ENCODE data around the gene TMEM178B. TPM values are rescaled to one million over a fixed set of nuclear protein-coding genes. Genes with fewer than 3 reads are reported as not detected.
"Not testable (repeated sequence)": the region's sequence is repeated elsewhere in the genome, so short reads cannot be mapped to it uniquely, and the experiment has no call there.

Gene TMEM178B
- total RNA-seq, 2 experiments from 2014 or later, result 0.06 to 0.21 TPM

GRCh38 chr7:141328290-141328689 lies 254.4 kb downstream of the TMEM178B start:
- H3K9me3 Mint-ChIP-seq, result no peaks in the 10 kb centered on the region
- H3K27me3 Mint-ChIP-seq, result peaks cover 15% of the 10 kb centered on the region
- no peaks in the 10 kb centered on the region for H3K36me3 Mint-ChIP-seq
- no peak for DNase-seq
- no peak overlapping the region for H3K4me3 Mint-ChIP-seq
- no peak overlapping the region for H3K27ac Mint-ChIP-seq
- no peaks in the 10 kb centered on the region for H3K4me1 Mint-ChIP-seq

DNA sequence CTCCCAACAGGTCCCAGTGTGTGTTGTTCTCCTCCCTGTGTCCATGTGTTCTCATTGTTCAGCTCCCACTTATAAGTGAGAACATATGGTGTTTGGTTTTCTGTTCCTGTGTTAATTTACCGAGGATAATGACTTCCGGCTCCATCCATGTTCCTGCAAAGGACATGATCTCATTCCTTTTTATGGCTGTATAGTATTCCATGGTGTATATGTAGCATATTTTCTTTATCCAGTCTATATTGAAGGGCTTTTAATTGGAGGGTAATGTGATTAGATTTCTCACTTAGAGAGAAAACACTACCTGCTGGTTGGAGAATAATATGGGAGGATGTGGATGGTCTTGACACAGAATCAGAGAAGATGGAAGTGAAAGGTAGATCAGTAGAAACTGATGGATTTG lies 256.4 kb downstream of the TMEM178B start:
- not testable (repeated sequence) for H3K36me3 Mint-ChIP-seq, H3K4me3 Mint-ChIP-seq, H3K9me3 Mint-ChIP-seq, DNase-seq, H3K4me1 Mint-ChIP-seq, H3K27ac Mint-ChIP-seq
- H3K27me3 Mint-ChIP-seq, result peaks cover 12% of the 10 kb centered on the region

DNA sequence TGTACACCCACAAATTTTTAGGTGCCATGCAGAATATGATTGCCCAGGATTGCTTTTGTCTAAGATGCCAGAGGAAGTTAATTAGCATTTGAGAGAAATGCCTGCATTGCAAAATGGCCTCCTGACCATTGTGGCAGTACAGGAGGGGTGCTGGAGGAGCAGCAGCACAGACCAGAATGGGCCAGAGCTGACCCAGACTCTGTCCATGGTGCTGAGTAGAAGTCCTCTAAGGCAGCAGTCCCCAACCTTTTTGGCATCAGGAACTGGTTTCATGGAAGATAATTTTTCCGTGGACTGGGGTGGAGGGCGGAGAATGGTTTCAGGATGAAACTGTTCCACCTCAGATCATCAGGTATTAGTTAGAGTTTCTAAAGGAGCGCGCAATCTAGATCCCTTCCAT lies 259.6 kb downstream of the TMEM178B start:
- no peak overlapping the region for H3K4me3 Mint-ChIP-seq
- no peaks in the 10 kb centered on the region for H3K36me3 Mint-ChIP-seq
- peaks cover 7% of the 10 kb centered on the region for H3K27me3 Mint-ChIP-seq
- no peaks in the 10 kb centered on the region for H3K4me1 Mint-ChIP-seq
- no peak for DNase-seq
- H3K27ac Mint-ChIP-seq, result no peak overlapping the region
- H3K9me3 Mint-ChIP-seq, result peaks cover 2% of the 10 kb centered on the region

- peaks cover 2% of the 10 kb centered on the region for H3K9me3 Mint-ChIP-seq
- no peaks in the 10 kb centered on the region for H3K36me3 Mint-ChIP-seq
- H3K27ac Mint-ChIP-seq, result no peak overlapping the region
- H3K27me3 Mint-ChIP-seq, result peaks cover 4% of the 10 kb centered on the region
- no peak for DNase-seq
- H3K4me3 Mint-ChIP-seq, result no peak overlapping the region
- no peaks in the 10 kb centered on the region for H3K4me1 Mint-ChIP-seq
Observed at GRCh38 chr7:141335164-141335563, 261.3 kb downstream of the TMEM178B start.

GRCh38 chr7:141339603-141340002 lies 265.7 kb downstream of the TMEM178B start:
- peaks cover 5% of the 10 kb centered on the region for H3K27me3 Mint-ChIP-seq
- no peak overlapping the region for H3K4me3 Mint-ChIP-seq
- no peak overlapping the region for H3K27ac Mint-ChIP-seq
- no peaks in the 10 kb centered on the region for H3K4me1 Mint-ChIP-seq
- H3K36me3 Mint-ChIP-seq, result no peaks in the 10 kb centered on the region
- no peak for DNase-seq
- peaks cover 2% of the 10 kb centered on the region for H3K9me3 Mint-ChIP-seq

DNA sequence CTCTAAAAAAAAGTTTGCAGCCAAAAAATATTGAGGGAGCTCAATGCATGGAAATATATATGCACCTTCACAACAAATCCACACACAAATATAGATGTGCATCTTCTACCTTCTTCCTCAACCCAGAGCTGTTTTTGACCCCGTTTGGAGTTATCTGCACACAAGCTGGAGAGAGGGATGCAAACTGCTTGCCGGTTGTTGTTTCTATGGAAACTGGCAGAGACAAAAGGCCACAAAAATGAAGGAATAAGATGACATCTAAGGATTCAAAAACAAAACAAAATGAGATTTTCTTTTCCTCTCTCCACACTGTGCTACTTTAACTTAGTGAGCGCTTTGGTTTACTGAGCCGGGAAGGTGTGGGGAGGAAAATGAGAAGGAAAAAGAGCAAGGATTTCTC lies 267.1 kb downstream of the TMEM178B start:
- no peaks in the 10 kb centered on the region for H3K4me1 Mint-ChIP-seq
- H3K4me3 Mint-ChIP-seq, result no peak overlapping the region
- DNase-seq, result no peak
- no peaks in the 10 kb centered on the region for H3K36me3 Mint-ChIP-seq
- H3K27ac Mint-ChIP-seq, result no peak overlapping the region
- peaks cover 2% of the 10 kb centered on the region for H3K9me3 Mint-ChIP-seq
- peaks cover 3% of the 10 kb centered on the region for H3K27me3 Mint-ChIP-seq

GRCh38 chr7:141342621-141343408 lies 269.0 kb downstream of the TMEM178B start:
- Mint-ChIP-seq H3K4me1 (no peaks in the 10 kb centered on the region), H3K27ac (no peak overlapping the region), H3K27me3 (peaks cover 3% of the 10 kb centered on the region), H3K9me3 (no peaks in the 10 kb centered on the region), H3K36me3 (no peaks in the 10 kb centered on the region), H3K4me3 (no peak overlapping the region)
- DNase-seq, result no peak

DNA sequence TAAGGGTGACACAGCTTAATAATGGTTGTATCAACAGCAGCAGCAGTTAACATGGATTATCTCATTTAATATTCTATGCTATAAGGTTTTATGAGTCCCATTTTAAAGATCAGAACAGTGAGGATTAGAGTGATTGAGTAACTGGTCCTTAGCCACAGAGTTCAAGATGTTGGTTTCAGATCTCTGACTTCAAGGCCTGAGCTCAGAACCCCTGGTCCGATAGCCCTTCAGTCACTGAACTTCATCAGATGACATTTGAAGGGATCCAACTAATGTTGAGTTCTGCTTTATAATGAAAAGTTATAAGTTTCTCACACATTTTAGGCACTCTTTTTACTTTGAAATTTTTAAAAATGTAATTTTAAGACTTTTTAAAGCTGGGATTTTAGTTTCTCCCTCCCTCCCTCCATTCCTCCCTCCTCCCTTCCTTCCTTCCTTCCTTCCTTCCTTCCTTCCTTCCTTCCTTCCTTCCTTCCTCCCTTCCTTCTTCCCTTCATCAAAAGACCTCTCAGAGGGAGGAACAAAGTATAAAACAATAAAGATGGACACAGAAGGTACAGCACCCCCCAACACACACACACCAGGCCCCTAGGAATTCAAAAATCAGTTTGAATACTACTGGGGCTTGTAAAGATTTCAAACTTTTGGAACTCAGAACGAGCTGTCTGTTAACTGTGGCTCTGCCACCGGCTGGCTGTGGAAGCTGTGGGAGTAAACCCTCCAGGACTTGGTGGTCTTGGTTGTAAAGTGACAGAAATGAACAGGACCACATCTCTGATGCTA lies 270.5 kb downstream of the TMEM178B start:
- Mint-ChIP-seq H3K9me3 (no peaks in the 10 kb centered on the region), H3K4me3 (no peak overlapping the region), H3K27me3 (peaks cover 3% of the 10 kb centered on the region), H3K36me3 (no peaks in the 10 kb centered on the region), H3K27ac (no peak overlapping the region), H3K4me1 (no peaks in the 10 kb centered on the region)
- no peak for DNase-seq

DNA sequence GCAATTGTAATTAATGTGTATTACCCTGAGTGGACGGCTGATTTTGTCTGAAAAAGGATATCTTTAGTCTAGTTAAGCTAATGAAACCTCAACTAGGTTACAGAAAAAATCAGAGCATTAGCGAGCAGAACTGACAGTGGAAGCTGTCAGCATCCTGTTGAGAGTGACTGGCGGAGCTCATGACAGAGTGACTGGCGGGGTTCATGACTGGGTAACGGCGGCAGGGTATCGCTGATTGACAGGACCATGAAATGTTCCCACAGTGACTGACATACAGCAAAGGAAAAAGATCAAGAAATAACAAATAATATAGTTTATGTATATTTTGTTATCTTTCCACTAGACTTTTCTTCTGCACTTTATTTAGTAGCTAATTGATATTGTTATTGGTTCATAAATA lies 274.9 kb downstream of the TMEM178B start:
- no peak overlapping the region for H3K27ac Mint-ChIP-seq
- H3K4me1 Mint-ChIP-seq, result no peaks in the 10 kb centered on the region
- H3K27me3 Mint-ChIP-seq, result peaks cover 3% of the 10 kb centered on the region
- H3K9me3 Mint-ChIP-seq, result no peaks in the 10 kb centered on the region
- no peak overlapping the region for H3K4me3 Mint-ChIP-seq
- DNase-seq, result no peak
- H3K36me3 Mint-ChIP-seq, result no peaks in the 10 kb centered on the region

DNA sequence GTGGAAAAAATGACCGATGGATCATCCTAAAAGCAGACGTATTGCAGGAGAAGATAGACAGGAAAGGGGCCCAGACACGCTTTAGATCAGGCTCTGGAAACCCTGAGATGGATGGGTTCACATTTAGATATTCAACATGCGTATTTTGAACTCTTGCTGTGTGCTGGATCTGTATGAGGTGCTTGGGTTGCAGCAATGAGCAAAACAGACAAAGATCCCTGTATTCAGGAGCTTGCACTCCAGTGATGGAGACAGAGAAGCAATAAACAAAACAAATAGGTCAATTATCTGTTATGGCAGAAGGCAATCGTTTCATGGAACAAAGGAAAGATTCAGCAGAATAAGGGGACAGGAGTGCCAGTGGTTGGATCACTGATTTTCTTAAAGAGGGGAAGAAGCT lies 275.5 kb downstream of the TMEM178B start:
- Mint-ChIP-seq H3K9me3 (no peaks in the 10 kb centered on the region), H3K4me1 (peaks cover 1% of the 10 kb centered on the region), H3K27me3 (peaks cover 3% of the 10 kb centered on the region), H3K4me3 (no peak overlapping the region), H3K27ac (no peak overlapping the region), H3K36me3 (no peaks in the 10 kb centered on the region)
- no peak for DNase-seq

DNA sequence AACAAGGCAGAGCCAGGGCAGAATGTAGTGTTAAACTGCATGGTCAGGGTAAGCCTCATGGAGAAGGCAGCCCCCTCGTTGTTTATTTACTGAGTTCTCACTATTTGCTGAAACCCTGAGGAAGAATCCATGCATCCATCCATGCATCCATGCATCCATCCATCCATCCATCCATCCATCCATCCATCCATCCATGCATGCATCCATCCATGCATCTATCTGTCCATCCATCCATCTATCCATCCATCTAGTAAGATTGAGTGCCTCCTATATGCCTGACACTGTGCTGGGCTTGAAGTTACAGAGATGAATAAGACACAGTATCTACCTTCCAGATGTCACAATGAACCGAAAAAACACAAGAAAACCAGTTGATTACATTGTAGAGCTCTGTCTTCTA lies 275.9 kb downstream of the TMEM178B start:
- Mint-ChIP-seq H3K4me3 (no peak overlapping the region), H3K27ac (no peak overlapping the region), H3K4me1 (peaks cover 3% of the 10 kb centered on the region), H3K36me3 (no peaks in the 10 kb centered on the region), H3K27me3 (no peaks in the 10 kb centered on the region), H3K9me3 (no peaks in the 10 kb centered on the region)
- no peak for DNase-seq

DNA sequence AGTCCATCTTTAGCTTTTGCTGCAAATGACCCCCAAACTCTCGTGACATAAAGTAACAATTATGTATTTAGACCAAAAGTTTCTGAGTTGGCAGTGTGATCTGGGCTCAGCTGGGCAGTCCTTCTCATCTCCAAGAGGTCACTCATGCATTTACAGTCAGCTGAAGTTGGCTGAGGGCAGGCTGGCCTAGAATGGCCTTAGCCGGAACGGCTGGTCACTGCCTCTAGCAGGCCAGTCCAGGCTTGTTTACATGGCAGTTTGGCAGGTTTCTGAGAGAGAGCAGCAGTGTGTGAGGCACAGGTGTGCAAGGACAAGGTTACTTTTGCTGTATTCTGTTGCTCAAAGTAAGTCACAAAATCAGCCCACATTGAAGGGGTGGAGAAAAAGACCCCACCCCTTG lies 277.3 kb downstream of the TMEM178B start:
- no peaks in the 10 kb centered on the region for H3K36me3 Mint-ChIP-seq
- no peak overlapping the region for H3K27ac Mint-ChIP-seq
- no peak for DNase-seq
- H3K4me1 Mint-ChIP-seq, result peaks cover 3% of the 10 kb centered on the region
- H3K9me3 Mint-ChIP-seq, result no peaks in the 10 kb centered on the region
- no peak overlapping the region for H3K4me3 Mint-ChIP-seq
- H3K27me3 Mint-ChIP-seq, result no peaks in the 10 kb centered on the region

- no peak overlapping the region for H3K4me3 Mint-ChIP-seq
- H3K4me1 Mint-ChIP-seq, result peaks cover 3% of the 10 kb centered on the region
- H3K9me3 Mint-ChIP-seq, result no peaks in the 10 kb centered on the region
- H3K27ac Mint-ChIP-seq, result no peak overlapping the region
- DNase-seq, result no peak
- no peaks in the 10 kb centered on the region for H3K27me3 Mint-ChIP-seq
- no peaks in the 10 kb centered on the region for H3K36me3 Mint-ChIP-seq
Observed at GRCh38 chr7:141352955-141353354, 279.1 kb downstream of the TMEM178B start.

DNA sequence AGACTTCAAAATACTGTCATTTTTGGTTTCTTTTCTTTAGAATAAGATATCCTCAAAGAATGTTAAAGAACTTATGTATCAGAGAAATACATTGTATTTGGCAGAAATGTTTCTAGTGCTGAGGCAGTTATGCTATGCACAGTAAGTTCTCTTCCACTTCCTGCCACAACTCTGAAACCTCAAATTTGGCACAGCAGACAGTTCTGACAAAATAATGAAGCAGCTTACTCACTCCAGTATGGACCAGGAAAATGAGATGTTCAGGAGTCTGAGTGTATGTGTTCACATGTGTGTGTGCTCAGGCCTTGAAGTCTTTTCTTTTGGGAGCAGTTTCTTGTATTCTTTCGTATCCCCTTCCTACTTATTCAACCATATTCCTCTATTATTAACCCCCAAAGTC lies 280.4 kb downstream of the TMEM178B start:
- H3K27me3 Mint-ChIP-seq, result no peaks in the 10 kb centered on the region
- H3K27ac Mint-ChIP-seq, result no peak overlapping the region
- no peaks in the 10 kb centered on the region for H3K36me3 Mint-ChIP-seq
- H3K9me3 Mint-ChIP-seq, result no peaks in the 10 kb centered on the region
- peaks cover 3% of the 10 kb centered on the region for H3K4me1 Mint-ChIP-seq
- no peak overlapping the region for H3K4me3 Mint-ChIP-seq
- no peak for DNase-seq

- H3K27ac Mint-ChIP-seq, result no peak overlapping the region
- no peaks in the 10 kb centered on the region for H3K36me3 Mint-ChIP-seq
- no peaks in the 10 kb centered on the region for H3K27me3 Mint-ChIP-seq
- DNase-seq, result no peak
- no peaks in the 10 kb centered on the region for H3K9me3 Mint-ChIP-seq
- no peak overlapping the region for H3K4me3 Mint-ChIP-seq
- peaks cover 3% of the 10 kb centered on the region for H3K4me1 Mint-ChIP-seq
Observed at GRCh38 chr7:141355032-141355431, 281.2 kb downstream of the TMEM178B start.

- H3K4me1 Mint-ChIP-seq, result peaks cover 3% of the 10 kb centered on the region
- DNase-seq, result no peak
- no peak overlapping the region for H3K27ac Mint-ChIP-seq
- H3K36me3 Mint-ChIP-seq, result no peaks in the 10 kb centered on the region
- no peak overlapping the region for H3K4me3 Mint-ChIP-seq
- no peaks in the 10 kb centered on the region for H3K27me3 Mint-ChIP-seq
- no peaks in the 10 kb centered on the region for H3K9me3 Mint-ChIP-seq
Observed at GRCh38 chr7:141356161-141356560, 282.3 kb downstream of the TMEM178B start.
